Measurements from ENCODE around the gene ASCC3.

Gene ASCC3

GRCh38 chr6:100566563-100566962 is 314.6 kb downstream of the ASCC3 start:
- Histone ChIP-seq H3K9me3 (ENCODE audit: insufficient read depth, low read depth, low read length) (peaks cover 7% of the 10 kb centered on the region; the same call in 1 of the 2 replicates), H3K4me1 (ENCODE audit: insufficient read depth, low read length, poor library complexity, severe bottlenecking) (no peaks in the 10 kb centered on the region), H3K4me2 (ENCODE audit: low read depth, low read length, poor library complexity, severe bottlenecking) (no peak overlapping the region), H3F3A (ENCODE audit: low read depth) (0 out of 2 replicates have a peak, but pooled peaks cover 2% of the 10 kb centered on the region), H4K20me1 (ENCODE audit: insufficient read depth, low read length, poor library complexity, severe bottlenecking) (no peaks in the 10 kb centered on the region), H3K36me3 (ENCODE audit: insufficient read depth, low read length) (no peaks in the 10 kb centered on the region), H3K27me3 (ENCODE audit: insufficient read depth, low read length, poor library complexity, severe bottlenecking) (no peaks in the 10 kb centered on the region), H3K4me3 (ENCODE audit: low read length, poor library complexity, severe bottlenecking) (no peak overlapping the region), H2AFZ (ENCODE audit: low read length) (no peak overlapping the region), H3K9me2 (replicated peaks; ENCODE audit: low read depth, low read length) (no peaks in the 10 kb centered on the region), H3K9ac (ENCODE audit: low read depth, low read length, poor library complexity, severe bottlenecking) (no peak overlapping the region), H3K79me2 (ENCODE audit: insufficient read depth, low read length) (no peaks in the 10 kb centered on the region)
- no peak for TF ChIP-seq EZH2phosphoT487 (IDR thresholded peaks at IDR 0.05; ENCODE audit: borderline replicate concordance)
- no peak for TF ChIP-seq CTCF (conservative IDR thresholded peaks at IDR 0.05; ENCODE audit: low read length)

GRCh38 chr6:100565439-100566104 is 315.6 kb downstream of the ASCC3 start:
- Histone ChIP-seq H3K4me1 (ENCODE audit: insufficient read depth, low read length, poor library complexity, severe bottlenecking) (no peaks in the 10 kb centered on the region), H3K4me3 (ENCODE audit: low read length, poor library complexity, severe bottlenecking) (no peak overlapping the region), H3K9me3 (ENCODE audit: insufficient read depth, low read depth, low read length) (peaks cover 7% of the 10 kb centered on the region; the same call in 1 of the 2 replicates), H2AFZ (ENCODE audit: low read length) (no peak overlapping the region), H3K79me2 (ENCODE audit: insufficient read depth, low read length) (no peaks in the 10 kb centered on the region), H3F3A (ENCODE audit: low read depth) (0 out of 2 replicates have a peak, but pooled peaks cover 2% of the 10 kb centered on the region), H3K4me2 (ENCODE audit: low read depth, low read length, poor library complexity, severe bottlenecking) (no peak overlapping the region), H3K9ac (ENCODE audit: low read depth, low read length, poor library complexity, severe bottlenecking) (no peak overlapping the region), H4K20me1 (ENCODE audit: insufficient read depth, low read length, poor library complexity, severe bottlenecking) (no peaks in the 10 kb centered on the region), H3K9me2 (replicated peaks; ENCODE audit: low read depth, low read length) (no peaks in the 10 kb centered on the region), H3K27me3 (ENCODE audit: insufficient read depth, low read length, poor library complexity, severe bottlenecking) (no peaks in the 10 kb centered on the region), H3K36me3 (ENCODE audit: insufficient read depth, low read length) (no peaks in the 10 kb centered on the region)
- TF ChIP-seq CTCF (conservative IDR thresholded peaks at IDR 0.05; ENCODE audit: low read length) (no peak), EZH2phosphoT487 (IDR thresholded peaks at IDR 0.05; ENCODE audit: borderline replicate concordance) (no peak)

- Histone ChIP-seq H3K4me1 (ENCODE audit: insufficient read depth, low read length, poor library complexity, severe bottlenecking) (no peaks in the 10 kb centered on the region), H4K20me1 (ENCODE audit: insufficient read depth, low read length, poor library complexity, severe bottlenecking) (no peaks in the 10 kb centered on the region), H3K27me3 (ENCODE audit: insufficient read depth, low read length, poor library complexity, severe bottlenecking) (no peaks in the 10 kb centered on the region), H3K9me3 (ENCODE audit: insufficient read depth, low read depth, low read length) (no peaks in the 10 kb centered on the region), H2AFZ (ENCODE audit: low read length) (no peak overlapping the region), H3K9me2 (replicated peaks; ENCODE audit: low read depth, low read length) (no peaks in the 10 kb centered on the region), H3F3A (ENCODE audit: low read depth) (no peaks in the 10 kb centered on the region), H3K36me3 (ENCODE audit: insufficient read depth, low read length) (no peaks in the 10 kb centered on the region), H3K79me2 (ENCODE audit: insufficient read depth, low read length) (no peaks in the 10 kb centered on the region), H3K9ac (ENCODE audit: low read depth, low read length, poor library complexity, severe bottlenecking) (no peak overlapping the region), H3K4me3 (ENCODE audit: low read length, poor library complexity, severe bottlenecking) (no peak overlapping the region), H3K4me2 (ENCODE audit: low read depth, low read length, poor library complexity, severe bottlenecking) (no peak overlapping the region)
- TF ChIP-seq CTCF (conservative IDR thresholded peaks at IDR 0.05; ENCODE audit: low read length): no peak
- no peak for TF ChIP-seq EZH2phosphoT487 (IDR thresholded peaks at IDR 0.05; ENCODE audit: borderline replicate concordance)
These were observed 321.3 kb downstream of the ASCC3 start for GRCh38 chr6:100559859-100560258.

Data from Loucy (cell line).